Mammary epithelial cell (primary cell): ENCODE measurements around the gene RHBDL1.

ENCODE experiments used
- CTCF ChIP-seq, 2 donors: IDR thresholded peaks in 1 of 2; conservative IDR thresholded peaks in 1 of 2; 2 replicates each; pipeline ENCODE4 v1.5.1; 2011 to 2012; ENCODE audit warnings: inconsistent platforms in 2 of 2, low read length in 2 of 2, mild to moderate bottlenecking in 2 of 2, control low read depth in 1 of 2, low read depth in 1 of 2; ENCODE audit not compliant: insufficient read depth in 1 of 2; ENCODE audit errors: extremely low read depth in 1 of 2
- EZH2 ChIP-seq: IDR thresholded peaks from 2 replicates; pipeline ENCODE4 v1.6.1; 2012; ENCODE audit warnings: low read length, inconsistent platforms, borderline replicate concordance

GRCh38 chr16:625977-626765, 49.3 kb upstream of the RHBDL1 start:
- TF ChIP-seq EZH2, result no peak
- TF ChIP-seq CTCF (conservative IDR thresholded peaks at IDR 0.05 in 1 of 2, IDR thresholded peaks at IDR 0.05 in 1 of 2; ENCODE audit: extremely low read depth in 1 of 2, insufficient read depth in 1 of 2, low read depth in 1 of 2, low read length in 2 of 2), result no peak
